GM23248 (cell line): ENCODE measurements around the gene PICALM. TPM values are rescaled to one million over a fixed set of nuclear protein-coding genes. Genes with fewer than 3 reads are reported as not detected.

ENCODE experiments used
- DNase-seq: peaks from one replicate; pipeline ENCODE4 v3.0.0-alpha.2; 2015
- H2AFZ ChIP-seq: fragments of 200-600 bp; sonication (generic); 2 replicates; pipeline ENCODE4 v1.6.1; 2016; ENCODE audit warnings: antibody characterized with exemption
- H3F3A ChIP-seq: fragments of 200-600 bp; sonication (generic); 2 replicates; pipeline ENCODE4 v1.6.1; 2016; ENCODE audit warnings: mild to moderate bottlenecking, antibody characterized with exemption, mixed run types; ENCODE audit not compliant: insufficient read depth
- H3K27ac ChIP-seq: fragments of 200-600 bp; sonication (generic); 2 replicates; pipeline ENCODE4 v1.5.1; 2016; ENCODE audit warnings: mild to moderate bottlenecking
- H3K27me3 ChIP-seq: fragments of 200-600 bp; sonication (generic); replicated peaks from 2 replicates; pipeline ENCODE4 v1.6.1; 2016; ENCODE audit warnings: mild to moderate bottlenecking; ENCODE audit not compliant: insufficient read depth
- H3K36me3 ChIP-seq: fragments of 200-600 bp; sonication (generic); 2 replicates; pipeline ENCODE4 v1.6.1; 2016; ENCODE audit warnings: low read depth, mild to moderate bottlenecking
- H3K4me1 ChIP-seq: fragments of 200-600 bp; sonication (generic); 2 replicates; pipeline ENCODE4 v1.6.1; 2016; ENCODE audit warnings: mild to moderate bottlenecking; ENCODE audit not compliant: insufficient read depth
- H3K4me2 ChIP-seq: fragments of 200-600 bp; sonication (generic); one replicate; pipeline ENCODE4 v1.6.1; 2016; ENCODE audit warnings: mild to moderate bottlenecking; ENCODE audit not compliant: unreplicated experiment
- H3K4me3 ChIP-seq: fragments of 200-600 bp; sonication (generic); 2 replicates; pipeline ENCODE4 v1.5.1; 2016; ENCODE audit warnings: mild to moderate bottlenecking
- H3K79me2 ChIP-seq: fragments of 200-600 bp; sonication (generic); 2 replicates; pipeline ENCODE4 v1.6.1; 2016; ENCODE audit warnings: mild to moderate bottlenecking; ENCODE audit not compliant: insufficient read depth
- H3K9ac ChIP-seq: fragments of 200-600 bp; sonication (generic); 2 replicates; pipeline ENCODE4 v1.6.1; 2016; ENCODE audit warnings: mild to moderate bottlenecking
- H3K9me2 ChIP-seq: fragments of 200-600 bp; sonication (generic); 2 replicates; pipeline ENCODE4 v1.6.1; 2016; ENCODE audit warnings: mixed run types, mild to moderate bottlenecking, moderate library complexity; ENCODE audit not compliant: insufficient read depth
- H3K9me3 ChIP-seq: fragments of 200-600 bp; sonication (generic); one replicate; pipeline ENCODE4 v1.6.1; 2017; ENCODE audit warnings: low read depth
- H4K20me1 ChIP-seq: fragments of 200-600 bp; sonication (generic); 2 replicates; pipeline ENCODE4 v1.6.0; 2016; ENCODE audit not compliant: insufficient read depth
- EZH2 ChIP-seq: fragments of 200-600 bp; sonication (generic); IDR thresholded peaks from 2 replicates; pipeline ENCODE4 v1.6.1; 2018; ENCODE audit warnings: antibody characterized with exemption, mild to moderate bottlenecking; ENCODE audit not compliant: insufficient read depth, poor library complexity, severe bottlenecking
- EZH2phosphoT487 ChIP-seq: fragments of 200-600 bp; sonication (generic); IDR thresholded peaks from 2 replicates; pipeline ENCODE4 v1.6.1; 2018; ENCODE audit warnings: antibody characterized with exemption, moderate library complexity, mild to moderate bottlenecking, low read depth; ENCODE audit not compliant: insufficient read depth
- WGBS, 2 experiments: methylation state at CpG; one replicate each; pipeline ENCODE4 v1.1.6; 2015 to 2017; ENCODE audit warnings: low lambda C conversion rate in 2 of 2, low coverage in 1 of 2; ENCODE audit errors: missing lambda C conversion rate in 2 of 2; 5-methylcytosine and 5-hydroxymethylcytosine counted together
- in situ Hi-C: fragments of 300-500 bp; cut with MboI; formaldehyde crosslinking; loops from 2 replicates; pipeline ENCODE4 v1.15.0; 2020
- polyA plus RNA-seq: library from polyadenylated mRNA; unstranded; fragments of >200 nt; fragmentation: Nextera tagmentation; extraction: Ambion mirVana; gene quantifications from 2 replicates; pipeline ENCODE4 v1.2.1, GENCODE V29; 2016
- total RNA-seq: library from RNA; depleted of rRNA; stranded (reverse); fragments of >200 nt; shearing (Covaris generic); gene quantifications from 2 replicates; pipeline ENCODE4 v1.2.3, GENCODE V29; 2014

Gene PICALM
- total and polyA plus RNA-seq, 2 experiments from 2014 or later: 73.2 to 310 TPM

GRCh38 chr11:86040919-86041850 lies 27.7 kb downstream of the PICALM start:
- H3K27me3 ChIP-seq: no peaks in the 10 kb centered on the region
- peak; percentile 58 for DNase-seq
- H3K4me2 ChIP-seq: peak overlapping the region; percentile 80
- 8 to 19% methylated on average over 2 of the region's 2 CpGs for WGBS, 2 experiments
- peak overlapping the region; percentile 33 for H3K27ac ChIP-seq
- peaks cover 37% of the 10 kb centered on the region for H3F3A ChIP-seq
- H3K36me3 ChIP-seq: no peaks in the 10 kb centered on the region
- no peaks in the 10 kb centered on the region for H3K9me2 ChIP-seq
- H2AFZ ChIP-seq: no peak overlapping the region
- H3K9ac ChIP-seq: peak overlapping the region; percentile 52
- H3K9me3 ChIP-seq: no peaks in the 10 kb centered on the region
- H4K20me1 ChIP-seq: peaks cover 14% of the 10 kb centered on the region
- H3K79me2 ChIP-seq: peaks cover 100% of the 10 kb centered on the region
- in situ Hi-C loops: no loop called here
- no peak for TF ChIP-seq EZH2
- TF ChIP-seq EZH2phosphoT487: no peak
- H3K4me3 ChIP-seq: peak overlapping the region; percentile 59
- peaks cover 57% of the 10 kb centered on the region for H3K4me1 ChIP-seq

GRCh38 chr11:86039094-86039493 lies 29.8 kb downstream of the PICALM start:
- DNase-seq: no peak
- Histone ChIP-seq H3K79me2 (peaks cover 100% of the 10 kb centered on the region), H3K4me2 (no peak overlapping the region), H3K27ac (no peak overlapping the region), H3K9me3 (no peaks in the 10 kb centered on the region), H3K36me3 (no peaks in the 10 kb centered on the region), H3K9ac (no peak overlapping the region), H3K27me3 (no peaks in the 10 kb centered on the region), H2AFZ (no peak overlapping the region), H4K20me1 (peaks cover 8% of the 10 kb centered on the region; the same call in 1 of the 2 replicates), H3F3A (peaks cover 22% of the 10 kb centered on the region), H3K4me1 (peaks cover 51% of the 10 kb centered on the region), H3K4me3 (no peak overlapping the region), H3K9me2 (no peaks in the 10 kb centered on the region)
- no peak for TF ChIP-seq EZH2
- TF ChIP-seq EZH2phosphoT487: no peak
- in situ Hi-C loops: loop anchor here (10.0 kb wide), 1 partner anchor 176 kb away; no protein-coding TSS in a partner anchor

GRCh38 chr11:86037743-86038142 lies 31.1 kb downstream of the PICALM start:
- Histone ChIP-seq H3K9me3 (no peaks in the 10 kb centered on the region), H4K20me1 (peaks cover 16% of the 10 kb centered on the region; the same call in 1 of the 2 replicates)
- in situ Hi-C loops: loop anchor here (10.0 kb wide), 1 partner anchor 177 kb away; no protein-coding TSS in a partner anchor

GRCh38 chr11:86035920-86036319 lies 33.0 kb downstream of the PICALM start:
- Histone ChIP-seq H3K4me3 (no peak overlapping the region), H3K4me1 (peaks cover 35% of the 10 kb centered on the region), H2AFZ (no peak overlapping the region), H3F3A (0 out of 2 replicates have a peak, but pooled peaks cover 5% of the 10 kb centered on the region), H3K27ac (no peak overlapping the region), H3K9me3 (no peaks in the 10 kb centered on the region), H3K79me2 (peaks cover 100% of the 10 kb centered on the region), H3K9me2 (no peaks in the 10 kb centered on the region), H3K27me3 (no peaks in the 10 kb centered on the region), H3K36me3 (no peaks in the 10 kb centered on the region), H4K20me1 (peaks cover 16% of the 10 kb centered on the region; the same call in 1 of the 2 replicates), H3K4me2 (no peak overlapping the region), H3K9ac (no peak overlapping the region)
- no peak for DNase-seq
- 92 to 98% methylated on average over 2 of the region's 2 CpGs for WGBS, 2 experiments
- TF ChIP-seq EZH2phosphoT487: no peak
- no peak for TF ChIP-seq EZH2
- in situ Hi-C loops: loop anchor here (10.0 kb wide), 1 partner anchor 179 kb away; no protein-coding TSS in a partner anchor

More at GRCh38 chr11:86037743-86038142, 31.1 kb downstream of the PICALM start:
- 93 to 97% methylated on average over 4 of the region's 4 CpGs for WGBS, 2 experiments
- Histone ChIP-seq H3K4me3 (no peak overlapping the region), H2AFZ (no peak overlapping the region), H3K79me2 (peaks cover 100% of the 10 kb centered on the region), H3K27ac (no peak overlapping the region), H3K9me2 (no peaks in the 10 kb centered on the region), H3K27me3 (no peaks in the 10 kb centered on the region), H3K36me3 (no peaks in the 10 kb centered on the region), H3K4me2 (no peak overlapping the region), H3F3A (0 out of 2 replicates have a peak, but pooled peaks cover 12% of the 10 kb centered on the region), H3K4me1 (peaks cover 49% of the 10 kb centered on the region), H3K9ac (no peak overlapping the region)
- no peak for TF ChIP-seq EZH2
- no peak for TF ChIP-seq EZH2phosphoT487
- DNase-seq: no peak
